GM18867 (cell line): ENCODE measurements around the gene CCM2.
"Not testable (repeated sequence)": the region's sequence is repeated elsewhere in the genome, so short reads cannot be mapped to it uniquely, and the experiment has no call there.

ENCODE experiments used
- ATAC-seq: cut with Tn5 transposase; IDR thresholded peaks from one replicate; pipeline ENCODE4 v1.9.1; 2021; ENCODE audit warnings: mild to moderate bottlenecking, moderate library complexity; ENCODE audit not compliant: unreplicated experiment

The CCM2 gene

GRCh38 chr7:45092931-45093235 is 92.9 kb downstream of the CCM2 start:
- ATAC-seq = no peak

GRCh38 chr7:45098983-45099839 is 99.2 kb downstream of the CCM2 start:
- ATAC-seq = no peak

GRCh38 chr7:45099891-45100760 is 100.1 kb downstream of the CCM2 start:
- no peak for ATAC-seq

- ATAC-seq = no peak
Observed at GRCh38 chr7:45100761-45101480, 100.9 kb downstream of the CCM2 start.

GRCh38 chr7:45101748-45102147 is 101.7 kb downstream of the CCM2 start:
- no peak for ATAC-seq

- no peak for ATAC-seq
Observed at GRCh38 chr7:45102785-45103712, 103.0 kb downstream of the CCM2 start.

- no peak for ATAC-seq
Observed at GRCh38 chr7:45103958-45104843, 104.2 kb downstream of the CCM2 start.

- no peak for ATAC-seq
Observed at GRCh38 chr7:45104844-45105587, 105.0 kb downstream of the CCM2 start.

GRCh38 chr7:45105588-45106188 is 105.7 kb downstream of the CCM2 start:
- ATAC-seq = no peak

GRCh38 chr7:45106820-45107219 is 106.8 kb downstream of the CCM2 start:
- no peak for ATAC-seq

- ATAC-seq = no peak
Observed at GRCh38 chr7:45107356-45107755, 107.4 kb downstream of the CCM2 start.

GRCh38 chr7:45108863-45109262 is 108.9 kb downstream of the CCM2 start:
- no peak for ATAC-seq

GRCh38 chr7:45111298-45112223 is 111.6 kb downstream of the CCM2 start, which contains the start of gene TBRG4:
Gene TBRG4, minus strand, starts transcription at chr7:45111697. Its CDS starts 2,460 bp downstream, at chr7:45109237.
- peak; percentile 94 for ATAC-seq

- no peak for ATAC-seq
Observed at GRCh38 chr7:45112648-45113047, 112.6 kb downstream of the CCM2 start.

GRCh38 chr7:45114257-45114656 is 114.3 kb downstream of the CCM2 start:
- not testable (repeated sequence) for ATAC-seq

- no peak for ATAC-seq
Observed at GRCh38 chr7:45114926-45115325, 114.9 kb downstream of the CCM2 start.

- ATAC-seq = no peak
Observed at GRCh38 chr7:45116048-45116447, 116.0 kb downstream of the CCM2 start.
